Activated CD8-positive, alpha-beta T cell treated with anti-CD3 and anti-CD28 coated beads for 36 hours (primary cell): ENCODE measurements around the gene NCOA7. TPM values are rescaled to one million over a fixed set of nuclear protein-coding genes. Genes with fewer than 3 reads are reported as not detected.

Experiments used
- ATAC-seq: fragments of 200-7000 bp; cut with Tn5 transposase; one replicate; pipeline ENCODE4 v1.10.0; 2021; ENCODE audit warnings: mild to moderate bottlenecking, moderate library complexity
- CTCF ChIA-PET: fragments of 350-600 bp; sonication (Branson Sonifier 250); formaldehyde crosslinking; loops from one replicate; lab custom pipeline; 2021; ENCODE audit warnings: antibody characterized with exemption; lab: Charles Lee
- POLR2A ChIA-PET: fragments of 350-600 bp; sonication (Branson Sonifier 250); formaldehyde crosslinking; loops from one replicate; lab custom pipeline; 2021; ENCODE audit warnings: antibody characterized with exemption; lab: Charles Lee
- DNase-seq: peaks from one replicate; pipeline ENCODE4 v3.0.0-alpha.2; 2020
- H3K27ac Mint-ChIP-seq: one replicate; pipeline ENCODE4 v1.8.0; 2021; ENCODE audit warnings: mild to moderate bottlenecking, mixed read lengths
- H3K27me3 Mint-ChIP-seq: one replicate; pipeline ENCODE4 v1.8.0; 2021; ENCODE audit warnings: mixed read lengths
- H3K36me3 Mint-ChIP-seq: one replicate; pipeline ENCODE4 v1.8.0; 2021; ENCODE audit warnings: low read depth, mixed read lengths
- H3K4me1 Mint-ChIP-seq: one replicate; pipeline ENCODE4 v1.8.0; 2021; ENCODE audit warnings: low read depth, mixed read lengths
- H3K4me3 Mint-ChIP-seq: one replicate; pipeline ENCODE4 v1.8.0; 2021; ENCODE audit warnings: mild to moderate bottlenecking, moderate library complexity, mixed read lengths
- H3K9me3 Mint-ChIP-seq: one replicate; pipeline ENCODE4 v1.8.0; 2021; ENCODE audit warnings: mixed read lengths
- CTCF ChIP-seq: fragments of 200-600 bp; IDR thresholded peaks from one replicate; pipeline ENCODE4 v1.8.0; 2022; ENCODE audit warnings: antibody characterized with exemption, mild to moderate bottlenecking
- intact Hi-C: fragments of 100-400 bp; cut with micrococcal nuclease; formaldehyde crosslinking; loops from one replicate; pipeline ENCODE4 v1.10.0; 2022
- total RNA-seq, 2 experiments: library from RNA; stranded (reverse); gene quantifications; one replicate each; pipeline ENCODE4 v1.2.3, GENCODE V29; 2021

NCOA7 gene
- total RNA-seq, 2 experiments from 2014 or later: 43.4 to 44.9 TPM

GRCh38 chr6:125835221-125835744, 44.5 kb downstream of the NCOA7 start:
- no peak for ATAC-seq
- peaks cover 7% of the 10 kb centered on the region for H3K36me3 Mint-ChIP-seq
- H3K4me1 Mint-ChIP-seq: peaks cover 41% of the 10 kb centered on the region
- H3K27ac Mint-ChIP-seq: no peak overlapping the region
- no peak for TF ChIP-seq CTCF
- POLR2A ChIA-PET: interaction anchor here (0.7 to 1.3 kb wide), 3 partner anchors 10 to 61 kb away, joined by 3 to 4 read pairs (median 4); no protein-coding TSS in a partner anchor
- no peaks in the 10 kb centered on the region for H3K9me3 Mint-ChIP-seq
- no peak overlapping the region for H3K4me3 Mint-ChIP-seq
- intact Hi-C loops: no loop called here
- no peaks in the 10 kb centered on the region for H3K27me3 Mint-ChIP-seq
- CTCF ChIA-PET: interaction anchor here (0.6 to 1.5 kb wide), 2 partner anchors 10 to 24 kb away, joined by 3 read pairs; no protein-coding TSS in a partner anchor
- DNase-seq: no peak

- no peak for ATAC-seq
- no peak for TF ChIP-seq CTCF
- no peak overlapping the region for H3K4me3 Mint-ChIP-seq
- DNase-seq: no peak
- peaks cover 7% of the 10 kb centered on the region for H3K36me3 Mint-ChIP-seq
- H3K9me3 Mint-ChIP-seq: no peaks in the 10 kb centered on the region
- H3K27ac Mint-ChIP-seq: no peak overlapping the region
- H3K27me3 Mint-ChIP-seq: no peaks in the 10 kb centered on the region
- CTCF ChIA-PET: no interaction called here
- POLR2A ChIA-PET: interaction anchor here (0.9 to 1.1 kb wide), 2 partner anchors 28 to 29 kb away, joined by 3 read pairs; no protein-coding TSS in a partner anchor
- intact Hi-C loops: no loop called here
- peaks cover 33% of the 10 kb centered on the region for H3K4me1 Mint-ChIP-seq
Measured at GRCh38 chr6:125836466-125836865, 45.7 kb downstream of the NCOA7 start.

- POLR2A ChIA-PET: interaction anchor here (0.9 to 1.4 kb wide), 2 partner anchors 16 to 35 kb away, joined by 3 to 4 read pairs; no protein-coding TSS in a partner anchor
Measured at GRCh38 chr6:125839471-125839870, 48.7 kb downstream of the NCOA7 start.

GRCh38 chr6:125839879-125840278, 49.1 kb downstream of the NCOA7 start:
- Mint-ChIP-seq H3K9me3 (no peaks in the 10 kb centered on the region), H3K27me3 (no peaks in the 10 kb centered on the region), H3K4me3 (no peak overlapping the region), H3K4me1 (peaks cover 12% of the 10 kb centered on the region), H3K36me3 (peaks cover 13% of the 10 kb centered on the region), H3K27ac (no peak overlapping the region)
- no peak for TF ChIP-seq CTCF
- ChIA-PET POLR2A (interaction anchor here (0.9 to 1.4 kb wide), 2 partner anchors 16 to 35 kb away, joined by 3 to 4 read pairs; no protein-coding TSS in a partner anchor), CTCF (interaction anchor here (1.1 to 1.5 kb wide), 3 partner anchors 67 to 134 kb away, joined by 3 to 7 read pairs (median 3); partner anchors contain the start of gene HINT3)
- no peak for DNase-seq
- no peak for ATAC-seq
- intact Hi-C loops: no loop called here

More at GRCh38 chr6:125839471-125839870, 48.7 kb downstream of the NCOA7 start:
- no peaks in the 10 kb centered on the region for H3K27me3 Mint-ChIP-seq
- peaks cover 16% of the 10 kb centered on the region for H3K4me1 Mint-ChIP-seq
- CTCF ChIA-PET: interaction anchor here (1.1 to 1.5 kb wide), 3 partner anchors 67 to 135 kb away, joined by 3 to 7 read pairs (median 3); partner anchors contain the start of gene HINT3
- no peak overlapping the region for H3K4me3 Mint-ChIP-seq
- no peak for TF ChIP-seq CTCF
- ATAC-seq (no peak), DNase-seq (no peak)
- peaks cover 13% of the 10 kb centered on the region for H3K36me3 Mint-ChIP-seq
- no peaks in the 10 kb centered on the region for H3K9me3 Mint-ChIP-seq
- no peak overlapping the region for H3K27ac Mint-ChIP-seq
- intact Hi-C loops: no loop called here
